ENCODE results near the gene C12orf43. TPM values are rescaled to one million over a fixed set of nuclear protein-coding genes. Genes with fewer than 3 reads are reported as not detected.

The C12orf43 gene
- total and polyA plus RNA-seq, 9 donors: 10.6 to 22.9 (median 16.4) TPM

DNA sequence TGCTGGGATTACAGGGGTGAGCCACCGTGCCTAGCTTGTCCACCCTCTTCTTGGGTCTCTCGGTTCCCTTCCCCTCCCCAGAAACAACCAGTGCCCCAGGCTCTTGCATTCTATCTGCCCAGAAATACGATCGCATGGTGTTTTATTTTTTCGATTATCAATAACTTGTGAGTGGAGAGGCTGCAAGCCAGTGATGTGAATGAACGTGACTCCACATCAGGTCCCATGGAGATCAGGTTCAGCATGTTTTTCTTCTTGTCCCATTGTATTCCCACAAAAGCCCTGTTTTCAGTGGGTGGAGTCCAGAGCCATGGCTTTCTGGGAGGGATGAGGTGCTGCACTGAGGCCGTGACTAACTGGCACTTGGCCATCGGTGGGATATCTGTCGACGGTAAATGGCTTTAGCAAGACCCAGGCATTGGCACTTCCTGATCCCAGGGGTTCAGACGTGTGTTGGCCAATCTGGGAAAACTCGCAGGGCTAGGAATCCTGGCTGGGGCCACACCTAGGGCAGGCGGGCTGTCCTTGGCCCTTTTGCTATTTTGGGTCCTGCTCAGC, 50.7 kb downstream of the C12orf43 start:
- TF ChIP-seq EP300 (IDR thresholded peaks at IDR 0.05): no peak
- TF ChIP-seq, protein P1, sequence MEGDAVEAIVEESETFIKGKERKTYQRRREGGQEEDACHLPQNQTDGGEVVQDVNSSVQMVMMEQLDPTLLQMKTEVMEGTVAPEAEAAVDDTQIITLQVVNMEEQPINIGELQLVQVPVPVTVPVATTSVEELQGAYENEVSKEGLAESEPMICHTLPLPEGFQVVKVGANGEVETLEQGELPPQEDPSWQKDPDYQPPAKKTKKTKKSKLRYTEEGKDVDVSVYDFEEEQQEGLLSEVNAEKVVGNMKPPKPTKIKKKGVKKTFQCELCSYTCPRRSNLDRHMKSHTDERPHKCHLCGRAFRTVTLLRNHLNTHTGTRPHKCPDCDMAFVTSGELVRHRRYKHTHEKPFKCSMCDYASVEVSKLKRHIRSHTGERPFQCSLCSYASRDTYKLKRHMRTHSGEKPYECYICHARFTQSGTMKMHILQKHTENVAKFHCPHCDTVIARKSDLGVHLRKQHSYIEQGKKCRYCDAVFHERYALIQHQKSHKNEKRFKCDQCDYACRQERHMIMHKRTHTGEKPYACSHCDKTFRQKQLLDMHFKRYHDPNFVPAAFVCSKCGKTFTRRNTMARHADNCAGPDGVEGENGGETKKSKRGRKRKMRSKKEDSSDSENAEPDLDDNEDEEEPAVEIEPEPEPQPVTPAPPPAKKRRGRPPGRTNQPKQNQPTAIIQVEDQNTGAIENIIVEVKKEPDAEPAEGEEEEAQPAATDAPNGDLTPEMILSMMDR (IDR thresholded peaks at IDR 0.05): no peak
- no peak for TF ChIP-seq POLR2A (IDR thresholded peaks at IDR 0.05)
- H3K4me1 ChIP-seq (ENCODE audit: insufficient read depth): no peaks in the 10 kb centered on the region
- no peaks in the 10 kb centered on the region for H3K27me3 ChIP-seq
- no peak overlapping the region for H3K27ac ChIP-seq
- no peaks in the 10 kb centered on the region for H3K9me3 ChIP-seq
- H3K36me3 ChIP-seq: no peaks in the 10 kb centered on the region
- WGBS, 3 donors: 62 to 70% (median 67%) methylated on average over 13 of the region's 13 CpGs
- H3K4me3 ChIP-seq: no peak overlapping the region
- no peak for DNase-seq
- intact Hi-C loops (cut with DNase I): loop anchor here (5.0 to 10.0 kb wide), 4 partner anchors 318 to 381 kb away; partner anchors contain the start of genes CABP1 (in 1 of the 4) and POP5 (in 1 of the 4)

DNA sequence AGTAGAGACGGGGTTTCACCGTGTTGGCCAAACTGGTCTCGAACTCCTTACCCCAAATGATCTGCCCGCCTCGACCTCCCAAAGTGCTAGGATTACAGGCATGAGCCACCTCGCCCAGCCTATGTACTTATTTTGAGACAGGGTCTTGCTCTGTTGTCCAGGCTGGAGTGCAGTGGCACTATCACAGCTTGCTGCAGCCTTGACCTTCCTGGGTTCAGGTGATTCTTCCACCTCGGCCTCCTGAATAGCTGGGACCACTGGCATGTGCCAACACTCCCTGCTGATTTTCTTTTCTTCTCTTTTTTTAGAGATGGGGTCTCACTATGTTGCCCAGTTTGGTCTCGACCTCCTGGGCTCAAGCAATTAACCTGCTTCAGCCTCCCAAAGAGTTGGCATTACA, 52.0 kb downstream of the C12orf43 start:
- DNase-seq: no peak
- intact Hi-C loops (cut with DNase I): loop anchor here in 2 of 4 donors (10.0 kb wide), 2 partner anchors 319 to 379 kb away; partner anchors contain the start of genes CABP1 (in 1 of the 2) and POP5 (in 1 of the 2)
- Histone ChIP-seq H3K4me3 (no peak overlapping the region), H3K27ac (no peak overlapping the region), H3K36me3 (no peaks in the 10 kb centered on the region), H3K27me3 (no peaks in the 10 kb centered on the region), H3K4me1 (ENCODE audit: insufficient read depth) (no peaks in the 10 kb centered on the region), H3K9me3 (no peaks in the 10 kb centered on the region)
- WGBS, 3 donors: 82 to 85% (median 84%) methylated on average over 8 of the region's 8 CpGs
- TF ChIP-seq EP300 (IDR thresholded peaks at IDR 0.05) (no peak), POLR2A (IDR thresholded peaks at IDR 0.05) (no peak)
- TF ChIP-seq, protein P1 (IDR thresholded peaks at IDR 0.05): no peak

DNA sequence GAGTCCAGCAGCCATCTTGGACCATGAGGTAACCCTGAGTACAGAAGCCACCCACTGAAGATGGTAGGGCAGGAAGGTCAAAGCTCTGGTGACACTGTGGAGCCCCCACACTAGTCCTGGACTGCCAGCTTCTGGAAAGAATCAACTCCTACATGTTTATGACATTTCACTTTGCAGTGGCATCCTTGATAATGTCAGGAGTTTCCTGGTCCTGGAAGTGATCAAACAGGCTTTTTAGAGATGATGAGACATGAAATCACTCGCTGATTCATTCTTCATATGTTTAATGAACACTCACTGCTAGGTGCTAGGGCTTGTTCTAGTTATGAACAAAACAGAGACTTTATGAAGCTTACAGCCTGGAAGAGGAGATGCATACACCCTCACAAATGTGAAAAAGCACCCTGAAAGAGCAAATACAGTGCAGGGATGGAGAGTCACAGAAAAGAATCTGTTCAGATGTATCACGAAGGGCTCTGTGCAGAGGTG, 53.7 kb downstream of the C12orf43 start:
- Histone ChIP-seq H3K4me1 (ENCODE audit: insufficient read depth) (no peaks in the 10 kb centered on the region), H3K36me3 (no peaks in the 10 kb centered on the region), H3K27ac (no peak overlapping the region), H3K4me3 (no peak overlapping the region), H3K27me3 (no peaks in the 10 kb centered on the region), H3K9me3 (no peaks in the 10 kb centered on the region)
- no peak for TF ChIP-seq EP300 (IDR thresholded peaks at IDR 0.05)
- TF ChIP-seq POLR2A (IDR thresholded peaks at IDR 0.05): no peak
- TF ChIP-seq, protein P1 (IDR thresholded peaks at IDR 0.05): no peak
- 79 to 88% (median 87%) methylated on average over 2 of the region's 2 CpGs for WGBS, 3 donors
- DNase-seq: no peak
- intact Hi-C loops (cut with DNase I): loop anchor here in 2 of 4 donors (10.0 kb wide), 2 partner anchors 318 to 378 kb away; partner anchors contain the start of genes CABP1 (in 1 of the 2) and POP5 (in 1 of the 2)

DNA sequence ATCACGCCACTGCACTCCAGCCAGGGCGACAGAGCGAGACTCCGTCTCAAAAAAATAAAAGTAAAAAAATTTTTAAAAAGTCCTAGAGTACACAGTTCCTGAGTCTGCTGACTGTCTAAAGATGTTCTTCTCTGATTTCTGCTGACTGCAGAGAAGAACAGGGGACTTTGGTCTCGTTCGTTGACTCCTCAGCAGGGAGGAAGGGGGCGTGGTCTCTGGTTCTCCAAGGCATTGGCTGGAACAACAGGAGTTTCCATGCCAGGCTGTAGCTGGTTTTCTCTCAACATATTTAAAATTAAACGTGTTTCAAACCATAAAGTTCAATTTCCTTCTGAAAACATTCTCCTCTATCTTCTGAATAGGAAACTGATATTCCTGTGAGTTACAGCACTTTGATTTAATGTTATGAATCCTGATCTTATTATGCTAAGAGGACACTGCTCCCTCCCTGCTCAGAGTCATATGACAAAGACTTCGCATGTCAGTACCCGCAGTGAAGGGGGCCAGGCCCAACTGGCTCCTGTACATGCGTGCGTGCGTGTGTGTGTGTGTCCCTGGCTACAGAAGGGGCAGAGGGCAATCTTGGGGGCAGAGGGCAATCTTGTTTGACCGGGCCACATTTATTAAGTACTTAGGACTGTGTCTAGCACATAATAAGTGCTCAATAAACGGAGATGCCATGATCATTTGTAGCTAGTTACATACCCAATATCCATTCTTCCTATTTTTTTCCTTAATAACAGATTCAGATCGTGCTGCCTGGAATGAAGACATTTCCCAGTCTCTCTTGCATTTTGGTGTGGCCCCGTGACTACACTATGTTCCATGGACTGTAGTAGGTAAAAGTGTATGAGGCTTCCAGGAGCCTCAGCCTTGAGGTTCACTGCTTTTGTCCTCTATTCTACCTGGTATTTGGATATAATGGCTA, 54.4 kb downstream of the C12orf43 start:
- Histone ChIP-seq H3K27me3 (no peaks in the 10 kb centered on the region), H3K4me1 (ENCODE audit: insufficient read depth) (no peaks in the 10 kb centered on the region), H3K4me3 (no peak overlapping the region), H3K9me3 (no peaks in the 10 kb centered on the region), H3K36me3 (no peaks in the 10 kb centered on the region), H3K27ac (no peak overlapping the region)
- no peak for TF ChIP-seq EP300 (IDR thresholded peaks at IDR 0.05)
- TF ChIP-seq, protein P1 (IDR thresholded peaks at IDR 0.05): no peak
- TF ChIP-seq POLR2A (IDR thresholded peaks at IDR 0.05): no peak
- 67 to 68% (median 68%) methylated on average over 17 of the region's 17 CpGs for WGBS, 3 donors
- intact Hi-C loops (cut with DNase I): loop anchor here in 2 of 4 donors (10.0 kb wide), 2 partner anchors 317 to 377 kb away; partner anchors contain the start of genes CABP1 (in 1 of the 2) and POP5 (in 1 of the 2)
- DNase-seq: no peak
